Measurements from ENCODE around the gene GPBP1.
"Not testable (repeated sequence)": the region's sequence is repeated elsewhere in the genome, so short reads cannot be mapped to it uniquely, and the experiment has no call there.

Gene GPBP1

GRCh38 chr5:57176350-57176857, 2.5 kb downstream of the GPBP1 start:
- DNase-seq (ENCODE audit: low read depth in 3 of 3, low spot score in 1 of 3), result no peak

GRCh38 chr5:57177479-57178156, 3.8 kb downstream of the GPBP1 start:
- no peak for DNase-seq (ENCODE audit: low read depth in 3 of 3, low spot score in 1 of 3)

GRCh38 chr5:57178238-57178637, 4.4 kb downstream of the GPBP1 start:
- not testable (repeated sequence) for DNase-seq (ENCODE audit: low read depth in 3 of 3, low spot score in 1 of 3)

- no peak for DNase-seq (ENCODE audit: low read depth in 3 of 3, low spot score in 1 of 3)
Observed at GRCh38 chr5:57179262-57180200, 5.7 kb downstream of the GPBP1 start.

GRCh38 chr5:57181154-57181553, 7.3 kb downstream of the GPBP1 start:
- no peak for DNase-seq (ENCODE audit: low read depth in 3 of 3, low spot score in 1 of 3)

GRCh38 chr5:57184322-57184721, 10.5 kb downstream of the GPBP1 start:
- DNase-seq (ENCODE audit: low read depth in 3 of 3, low spot score in 1 of 3), result no peak

- DNase-seq (ENCODE audit: low read depth in 3 of 3, low spot score in 1 of 3), result no peak
Observed at GRCh38 chr5:57185313-57185712, 11.5 kb downstream of the GPBP1 start.

GRCh38 chr5:57186194-57186593, 12.3 kb downstream of the GPBP1 start:
- DNase-seq (ENCODE audit: low read depth in 3 of 3, low spot score in 1 of 3), result no peak

GRCh38 chr5:57187977-57188376, 14.1 kb downstream of the GPBP1 start:
- not testable (repeated sequence) for DNase-seq (ENCODE audit: low read depth in 3 of 3, low spot score in 1 of 3)

GRCh38 chr5:57189515-57189914, 15.7 kb downstream of the GPBP1 start:
- DNase-seq (ENCODE audit: low read depth in 3 of 3, low spot score in 1 of 3), result no peak

GRCh38 chr5:57190593-57190992, 16.7 kb downstream of the GPBP1 start:
- DNase-seq (ENCODE audit: low read depth in 3 of 3, low spot score in 1 of 3), result no peak

GRCh38 chr5:57191163-57191562, 17.3 kb downstream of the GPBP1 start:
- DNase-seq (ENCODE audit: low read depth in 3 of 3, low spot score in 1 of 3), result no peak

GRCh38 chr5:57191986-57192385, 18.1 kb downstream of the GPBP1 start:
- DNase-seq (ENCODE audit: low read depth in 3 of 3, low spot score in 1 of 3), result no peak

- DNase-seq (ENCODE audit: low read depth in 3 of 3, low spot score in 1 of 3), result not testable (repeated sequence)
Observed at GRCh38 chr5:57192832-57193231, 19.0 kb downstream of the GPBP1 start.

GRCh38 chr5:57193757-57194413, 20.0 kb downstream of the GPBP1 start:
- DNase-seq (ENCODE audit: low read depth in 3 of 3, low spot score in 1 of 3), result no peak

- no peak for DNase-seq (ENCODE audit: low read depth in 3 of 3, low spot score in 1 of 3)
Observed at GRCh38 chr5:57194653-57195052, 20.8 kb downstream of the GPBP1 start.

GRCh38 chr5:57195060-57195459, 21.2 kb downstream of the GPBP1 start:
- no peak for DNase-seq (ENCODE audit: low read depth in 3 of 3, low spot score in 1 of 3)

- no peak for DNase-seq (ENCODE audit: low read depth in 3 of 3, low spot score in 1 of 3)
Observed at GRCh38 chr5:57199866-57200265, 26.0 kb downstream of the GPBP1 start.

- no peak for DNase-seq (ENCODE audit: low read depth in 3 of 3, low spot score in 1 of 3)
Observed at GRCh38 chr5:57202811-57203210, 29.0 kb downstream of the GPBP1 start.

GRCh38 chr5:57207007-57207653, 33.3 kb downstream of the GPBP1 start:
- DNase-seq (ENCODE audit: low read depth in 3 of 3, low spot score in 1 of 3), result no peak

GRCh38 chr5:57207681-57208080, 33.8 kb downstream of the GPBP1 start:
- DNase-seq (ENCODE audit: low read depth in 3 of 3, low spot score in 1 of 3), result no peak
